Liver (tissue), 9 donors: ENCODE data around the gene YTHDF1. TPM values are rescaled to one million over a fixed set of nuclear protein-coding genes. Genes with fewer than 3 reads are reported as not detected.

ENCODE experiments used
- DNase-seq: peaks from one replicate; pipeline ENCODE4 v3.0.0-alpha.2; 2017; ENCODE audit warnings: low spot score
- H3K27ac ChIP-seq, 2 donors: one replicate each; pipeline ENCODE4 v1.7.0; 2013; ENCODE audit warnings: inconsistent platforms in 2 of 2, low read length in 2 of 2, control low read depth in 1 of 2, low read depth in 1 of 2, mild to moderate bottlenecking in 1 of 2
- H3K27me3 ChIP-seq, 4 donors: one replicate each; pipeline versions ENCODE4 v1.6.1 to v1.7.0; 2013; ENCODE audit warnings: low read length in 3 of 4, inconsistent platforms in 1 of 4, mild to moderate bottlenecking in 1 of 4, moderate library complexity in 1 of 4; ENCODE audit not compliant: control insufficient read depth in 4 of 4, insufficient read depth in 4 of 4
- H3K36me3 ChIP-seq, 4 donors: one replicate each; pipeline versions ENCODE4 v1.6.1 to v1.7.0; 2013; ENCODE audit warnings: low read length in 3 of 4, mild to moderate bottlenecking in 3 of 4, low read depth in 1 of 4, moderate library complexity in 1 of 4; ENCODE audit not compliant: control insufficient read depth in 4 of 4, insufficient read depth in 3 of 4
- H3K4me1 ChIP-seq, 4 donors: one replicate each; pipeline versions ENCODE4 v1.6.1 to v1.7.0; 2013; ENCODE audit warnings: low read length in 3 of 4, mild to moderate bottlenecking in 3 of 4, moderate library complexity in 1 of 4; ENCODE audit not compliant: control insufficient read depth in 4 of 4, insufficient read depth in 4 of 4
- H3K4me3 ChIP-seq, 3 donors: one replicate each; pipeline versions ENCODE4 v1.6.1 to v1.7.0; 2013; ENCODE audit warnings: low read length in 3 of 3, control low read depth in 1 of 3, low read depth in 1 of 3, mild to moderate bottlenecking in 1 of 3
- H3K9ac ChIP-seq, 2 donors: one replicate each; pipeline ENCODE4 v1.7.0; 2013; ENCODE audit warnings: low read length in 2 of 2, mild to moderate bottlenecking in 2 of 2, moderate library complexity in 2 of 2, control low read depth in 1 of 2, low read depth in 1 of 2
- H3K9me3 ChIP-seq, 4 donors: one replicate each; pipeline versions ENCODE4 v1.6.1 to v1.7.0; 2013; ENCODE audit warnings: low read length in 3 of 4; ENCODE audit not compliant: control insufficient read depth in 4 of 4
- ATF3 ChIP-seq: IDR thresholded peaks from 2 replicates; pipeline ENCODE4 v1.6.1; 2016; ENCODE audit warnings: antibody characterized with exemption
- EGR1 ChIP-seq, 2 donors: IDR thresholded peaks; 2 replicates each; pipeline ENCODE4 v1.6.1; 2016 to 2018; ENCODE audit warnings: antibody characterized with exemption in 2 of 2, low read depth in 2 of 2
- FOXA2 ChIP-seq: IDR thresholded peaks from 2 replicates; pipeline ENCODE4 v1.6.1; 2016; ENCODE audit warnings: antibody characterized with exemption
- GABPA ChIP-seq, 2 donors: IDR thresholded peaks in 1 of 2; conservative IDR thresholded peaks in 1 of 2; 2 replicates each; pipeline ENCODE4 v1.6.1; 2016; ENCODE audit warnings: antibody characterized with exemption in 2 of 2, mild to moderate bottlenecking in 1 of 2, moderate library complexity in 1 of 2
- HNF4G ChIP-seq: IDR thresholded peaks from 2 replicates; pipeline ENCODE4 v1.6.1; 2016; ENCODE audit warnings: antibody characterized with exemption
- JUND ChIP-seq, 2 donors: IDR thresholded peaks; 2 replicates each; pipeline ENCODE4 v1.6.1; 2016; ENCODE audit warnings: antibody characterized with exemption in 2 of 2
- NR2F2 ChIP-seq: IDR thresholded peaks from 2 replicates; pipeline ENCODE4 v1.6.1; 2016; ENCODE audit warnings: antibody characterized with exemption
- RAD21 ChIP-seq, 2 donors: IDR thresholded peaks; 2 replicates each; pipeline ENCODE4 v1.6.1; 2016; ENCODE audit warnings: antibody characterized with exemption in 2 of 2, mild to moderate bottlenecking in 2 of 2
- REST ChIP-seq: IDR thresholded peaks from 2 replicates; pipeline ENCODE4 v1.6.1; 2016; ENCODE audit warnings: antibody characterized with exemption, mild to moderate bottlenecking
- RXRA ChIP-seq, 2 donors: IDR thresholded peaks; 2 replicates each; pipeline ENCODE4 v1.6.1; 2017 to 2018; ENCODE audit warnings: antibody characterized with exemption in 2 of 2, mild to moderate bottlenecking in 1 of 2
- SP1 ChIP-seq: IDR thresholded peaks from 2 replicates; pipeline ENCODE4 v1.6.1; 2018; ENCODE audit warnings: antibody characterized with exemption, mild to moderate bottlenecking
- TAF1 ChIP-seq: conservative IDR thresholded peaks from 2 replicates; pipeline ENCODE4 v1.6.1; 2016; ENCODE audit warnings: antibody characterized with exemption, mild to moderate bottlenecking
- YY1 ChIP-seq: IDR thresholded peaks from 2 replicates; pipeline ENCODE4 v1.6.1; 2016; ENCODE audit warnings: antibody characterized with exemption, mild to moderate bottlenecking
- ZBTB33 ChIP-seq: IDR thresholded peaks from 2 replicates; pipeline ENCODE4 v1.6.1; 2016; ENCODE audit warnings: antibody characterized with exemption
- WGBS: extraction: QIAGEN DNeasy Blood & Tissue Kit; methylation state at CpG from one replicate; pipeline ENCODE4 v1.1.7; 2013; 5-methylcytosine and 5-hydroxymethylcytosine counted together
- polyA plus RNA-seq, 2 donors: library from polyadenylated mRNA; stranded (reverse) in 1 of 2; unstranded in 1 of 2; fragments of 200-250 nt in 1 of 2; fragments of >200 nt in 1 of 2; fragmentation: Nextera tagmentation in 1 of 2; extraction: Ambion mirVana in 1 of 2; gene quantifications; one replicate each; pipeline versions ENCODE4 v1.2.1 to v1.2.3, GENCODE V29; 2013 to 2015
- total RNA-seq, 2 donors: library from RNA; depleted of rRNA; stranded (reverse); fragments of >200 nt; gene quantifications; one replicate each; pipeline ENCODE4 v1.2.3, GENCODE V29; 2014
- TF ChIP-seq, protein P1 (sequence below): IDR thresholded peaks from 2 replicates; pipeline ENCODE4 v1.6.1; 2016; ENCODE audit warnings: antibody characterized with exemption
- donor health status: healthy.
- donor health status: healthy.
- donor health status: healthy.
- donor health status: healthy.
- donor health status: healthy.

YTHDF1 gene
- total and polyA plus RNA-seq, 4 donors: 6.8 to 19.5 (median 14.9) TPM

GRCh38 chr20:63205896-63206295 lies 10.0 kb downstream of the YTHDF1 start (continued):
- TF ChIP-seq ZBTB33 (no peak), TAF1 (no peak), JUND (IDR thresholded peaks at IDR 0.05) (no peak)

GRCh38 chr20:63204362-63204761 lies 11.6 kb downstream of the YTHDF1 start:
- Histone ChIP-seq H3K27ac (no peak overlapping the region), H3K4me1 (no peaks in the 10 kb centered on the region), H3K4me3 (no peak overlapping the region), H3K36me3 (peaks cover 18 to 61% (median 36%) of the 10 kb centered on the region in 4 donors), H3K27me3 (no peaks in the 10 kb centered on the region), H3K9ac (no peak overlapping the region), H3K9me3 (no peaks in the 10 kb centered on the region)
- no peak for DNase-seq
- TF ChIP-seq SP1 (no peak), ZBTB33 (no peak), ATF3 (no peak), REST (no peak), NR2F2 (no peak), RXRA (IDR thresholded peaks at IDR 0.05) (no peak), HNF4G (no peak), GABPA (IDR thresholded peaks at IDR 0.05 in 1 of 2, conservative IDR thresholded peaks at IDR 0.05 in 1 of 2) (no peak), FOXA2 (no peak), RAD21 (IDR thresholded peaks at IDR 0.05) (no peak), EGR1 (IDR thresholded peaks at IDR 0.05; ENCODE audit: low read depth in 2 of 2) (no peak), YY1 (no peak)
- TF ChIP-seq, protein P1, sequence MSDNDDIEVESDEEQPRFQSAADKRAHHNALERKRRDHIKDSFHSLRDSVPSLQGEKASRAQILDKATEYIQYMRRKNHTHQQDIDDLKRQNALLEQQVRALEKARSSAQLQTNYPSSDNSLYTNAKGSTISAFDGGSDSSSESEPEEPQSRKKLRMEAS: no peak
- WGBS: 84% methylated on average over 5 of the region's 5 CpGs
